ENCODE measurements around the gene TTLL6. TPM values are rescaled to one million over a fixed set of nuclear protein-coding genes. Genes with fewer than 3 reads are reported as not detected.

The TTLL6 gene
- total RNA-seq, 1 experiment from 2014 or later, result 0.29 TPM

DNA sequence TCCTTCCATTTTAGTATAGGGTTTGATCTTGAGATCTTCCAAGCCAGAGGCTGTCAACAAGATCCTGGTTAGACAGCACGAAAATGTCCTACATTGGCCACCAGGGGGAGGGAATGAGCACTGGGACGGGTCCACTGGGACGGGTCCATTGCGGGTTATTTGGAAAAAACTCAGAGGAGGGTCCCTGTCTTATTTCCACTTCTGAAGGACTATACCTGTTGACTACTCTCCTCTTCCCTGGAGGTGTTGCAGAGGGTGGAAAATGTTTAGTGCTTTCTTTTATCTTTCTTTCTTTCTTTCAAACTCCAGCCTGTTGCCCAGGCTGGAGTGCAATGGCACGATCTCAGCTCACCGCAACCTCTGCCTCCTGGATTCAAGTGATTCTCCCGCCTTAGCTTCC is 2.5 kb downstream of the TTLL6 start:
- BruUV-seq (replicated peaks), result no TSS peak
- Histone ChIP-seq H3K36me3 (ENCODE audit: low read depth, low read length) (no peaks in the 10 kb centered on the region), H4K20me1 (ENCODE audit: low read length) (no peaks in the 10 kb centered on the region), H3K27me3 (ENCODE audit: low read length) (no peaks in the 10 kb centered on the region), H3K4me1 (ENCODE audit: insufficient read depth, low read length) (peaks cover 12% of the 10 kb centered on the region), H3K9ac (ENCODE audit: low read length) (no peak overlapping the region), H3K9me2 (replicated peaks; ENCODE audit: low read length) (no peaks in the 10 kb centered on the region), H2AFZ (ENCODE audit: low read length) (no peak overlapping the region), H3K4me3 (ENCODE audit: low read length) (no peak overlapping the region), H3K79me2 (ENCODE audit: low read length) (no peaks in the 10 kb centered on the region), H3F3A (ENCODE audit: low read length, unreplicated experiment) (no peaks in the 10 kb centered on the region), H3K4me2 (ENCODE audit: low read length) (no peak overlapping the region), H3K27ac (ENCODE audit: low read length) (no peak overlapping the region), H3K9me3 (ENCODE audit: low read length) (no peaks in the 10 kb centered on the region)
- ChIA-PET CTCF (interaction anchor here (1.1 to 2.9 kb wide), 3 partner anchors 64 to 143 kb away, joined by 3 to 51 read pairs (median 11); no protein-coding TSS in a partner anchor), POLR2A (ENCODE audit: unreplicated experiment) (no interaction called here)
- intact Hi-C loops (cut with micrococcal nuclease), result loop anchor here (1.0 to 5.0 kb wide), 2 partner anchors 65 to 218 kb away; no protein-coding TSS in a partner anchor
- no peak for TF ChIP-seq EZH2 (IDR thresholded peaks at IDR 0.05; ENCODE audit: low read length, unreplicated experiment)
- TF ChIP-seq, protein P1, sequence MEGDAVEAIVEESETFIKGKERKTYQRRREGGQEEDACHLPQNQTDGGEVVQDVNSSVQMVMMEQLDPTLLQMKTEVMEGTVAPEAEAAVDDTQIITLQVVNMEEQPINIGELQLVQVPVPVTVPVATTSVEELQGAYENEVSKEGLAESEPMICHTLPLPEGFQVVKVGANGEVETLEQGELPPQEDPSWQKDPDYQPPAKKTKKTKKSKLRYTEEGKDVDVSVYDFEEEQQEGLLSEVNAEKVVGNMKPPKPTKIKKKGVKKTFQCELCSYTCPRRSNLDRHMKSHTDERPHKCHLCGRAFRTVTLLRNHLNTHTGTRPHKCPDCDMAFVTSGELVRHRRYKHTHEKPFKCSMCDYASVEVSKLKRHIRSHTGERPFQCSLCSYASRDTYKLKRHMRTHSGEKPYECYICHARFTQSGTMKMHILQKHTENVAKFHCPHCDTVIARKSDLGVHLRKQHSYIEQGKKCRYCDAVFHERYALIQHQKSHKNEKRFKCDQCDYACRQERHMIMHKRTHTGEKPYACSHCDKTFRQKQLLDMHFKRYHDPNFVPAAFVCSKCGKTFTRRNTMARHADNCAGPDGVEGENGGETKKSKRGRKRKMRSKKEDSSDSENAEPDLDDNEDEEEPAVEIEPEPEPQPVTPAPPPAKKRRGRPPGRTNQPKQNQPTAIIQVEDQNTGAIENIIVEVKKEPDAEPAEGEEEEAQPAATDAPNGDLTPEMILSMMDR (conservative IDR thresholded peaks at IDR 0.05; ENCODE audit: low read depth, low read length), result peak; percentile 93
- TF ChIP-seq EZH2phosphoT487 (IDR thresholded peaks at IDR 0.05; ENCODE audit: borderline replicate concordance, low read length), result no peak
- peak; percentile 85 for DNase-seq
- peak; percentile 11; the same call in 1 of the 2 replicates for ATAC-seq

DNA sequence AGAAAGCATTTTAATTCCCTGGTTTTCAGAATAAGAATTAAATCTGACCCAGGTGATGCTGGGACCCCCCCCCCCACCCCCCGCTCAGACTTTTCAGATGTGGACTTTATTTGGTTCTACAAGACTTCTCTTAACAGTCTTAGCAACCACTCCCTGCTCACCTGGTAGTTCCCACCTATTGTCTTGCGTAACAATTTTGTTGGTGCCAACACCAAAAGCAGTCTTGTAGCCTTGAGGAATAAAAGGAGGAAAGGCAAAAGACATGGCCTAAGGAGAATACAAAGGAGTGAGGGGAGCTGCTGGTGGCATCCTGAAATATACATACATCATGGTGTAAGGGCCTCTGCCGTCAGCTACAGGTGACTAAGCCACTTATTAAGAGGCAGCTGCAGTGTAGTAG is 5.0 kb downstream of the TTLL6 start:
- Histone ChIP-seq H3K9me3 (ENCODE audit: low read length) (no peaks in the 10 kb centered on the region), H3K4me3 (ENCODE audit: low read length) (no peak overlapping the region), H3K4me2 (ENCODE audit: low read length) (no peak overlapping the region), H3K27ac (ENCODE audit: low read length) (no peak overlapping the region), H3K79me2 (ENCODE audit: low read length) (no peaks in the 10 kb centered on the region), H3K36me3 (ENCODE audit: low read depth, low read length) (no peaks in the 10 kb centered on the region), H3K4me1 (ENCODE audit: insufficient read depth, low read length) (peaks cover 6% of the 10 kb centered on the region; the same call in 1 of the 2 replicates), H3K9ac (ENCODE audit: low read length) (no peak overlapping the region), H3F3A (ENCODE audit: low read length, unreplicated experiment) (no peaks in the 10 kb centered on the region), H3K9me2 (replicated peaks; ENCODE audit: low read length) (no peaks in the 10 kb centered on the region), H4K20me1 (ENCODE audit: low read length) (no peaks in the 10 kb centered on the region), H3K27me3 (ENCODE audit: low read length) (no peaks in the 10 kb centered on the region), H2AFZ (ENCODE audit: low read length) (no peak overlapping the region)
- no TSS peak for BruUV-seq (replicated peaks)
- POLR2A ChIA-PET (ENCODE audit: unreplicated experiment), result no interaction called here
- CTCF ChIA-PET, result interaction anchor here (0.7 to 2.9 kb wide), 5 partner anchors 13 to 183 kb away, joined by 3 to 51 read pairs (median 4); no protein-coding TSS in a partner anchor
- DNase-seq (no peak), ATAC-seq (no peak)
- intact Hi-C loops (cut with micrococcal nuclease), result loop anchor here (5.0 kb wide), 1 partner anchor 220 kb away; no protein-coding TSS in a partner anchor
- TF ChIP-seq EZH2phosphoT487 (IDR thresholded peaks at IDR 0.05; ENCODE audit: borderline replicate concordance, low read length), result no peak
- TF ChIP-seq, protein P1 (conservative IDR thresholded peaks at IDR 0.05; ENCODE audit: low read depth, low read length), result no peak
- TF ChIP-seq EZH2 (IDR thresholded peaks at IDR 0.05; ENCODE audit: low read length, unreplicated experiment), result no peak

DNA sequence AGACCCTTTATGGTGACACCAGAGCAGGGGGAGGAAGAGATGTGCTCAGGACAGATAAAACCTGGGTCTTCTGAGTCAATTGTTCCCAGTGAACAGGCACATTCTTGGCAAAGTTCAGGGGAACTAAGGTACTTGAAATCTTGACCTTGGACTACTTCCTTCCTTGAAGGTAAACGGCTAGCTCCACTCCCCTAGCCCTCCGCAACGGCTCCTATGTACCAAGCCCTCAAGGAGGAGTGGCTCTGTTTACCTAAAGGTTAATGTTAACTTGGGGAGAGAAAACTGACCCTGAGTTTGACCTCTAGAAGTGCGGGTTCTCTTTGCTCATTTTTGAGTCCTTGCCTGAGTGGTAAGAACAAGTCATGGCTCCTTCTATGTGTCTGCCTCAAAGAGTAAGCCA is 7.8 kb downstream of the TTLL6 start:
- H3K9me3 ChIP-seq (ENCODE audit: low read length), result no peaks in the 10 kb centered on the region
- no peaks in the 10 kb centered on the region for H4K20me1 ChIP-seq (ENCODE audit: low read length)
- POLR2A ChIA-PET (ENCODE audit: unreplicated experiment), result no interaction called here
- no peak overlapping the region for H3K4me3 ChIP-seq (ENCODE audit: low read length)
- no peak overlapping the region for H2AFZ ChIP-seq (ENCODE audit: low read length)
- no peaks in the 10 kb centered on the region for H3K9me2 ChIP-seq (replicated peaks; ENCODE audit: low read length)
- H3K4me2 ChIP-seq (ENCODE audit: low read length), result no peak overlapping the region
- no peaks in the 10 kb centered on the region for H3K27me3 ChIP-seq (ENCODE audit: low read length)
- BruUV-seq (replicated peaks), result no TSS peak
- no peak overlapping the region for H3K9ac ChIP-seq (ENCODE audit: low read length)
- H3K79me2 ChIP-seq (ENCODE audit: low read length), result no peaks in the 10 kb centered on the region
- no peak for ATAC-seq
- DNase-seq, result no peak
- H3F3A ChIP-seq (ENCODE audit: low read length, unreplicated experiment), result no peaks in the 10 kb centered on the region
- no peaks in the 10 kb centered on the region for H3K4me1 ChIP-seq (ENCODE audit: insufficient read depth, low read length)
- H3K27ac ChIP-seq (ENCODE audit: low read length), result no peak overlapping the region
- CTCF ChIA-PET, result no interaction called here
- intact Hi-C loops (cut with micrococcal nuclease), result no loop called here
- no peaks in the 10 kb centered on the region for H3K36me3 ChIP-seq (ENCODE audit: low read depth, low read length)
- TF ChIP-seq EZH2phosphoT487 (IDR thresholded peaks at IDR 0.05; ENCODE audit: borderline replicate concordance, low read length) (no peak), EZH2 (IDR thresholded peaks at IDR 0.05; ENCODE audit: low read length, unreplicated experiment) (no peak)
- TF ChIP-seq, protein P1 (conservative IDR thresholded peaks at IDR 0.05; ENCODE audit: low read depth, low read length), result no peak
